T47D (cell line): ENCODE data around the gene PWWP2B.
A peak's percentile ranks its signal among the peaks of the same experiment; 100 is the strongest.

ENCODE experiments used
- DNase-seq, 2 experiments: peaks; one replicate each; pipeline versions ENCODE4 v3.0.0 to v3.0.0-alpha.2; 2011 to 2012; ENCODE audit warnings: low read depth in 1 of 2, low spot score in 1 of 2
- JUND ChIP-seq: IDR thresholded peaks from 2 replicates; pipeline ENCODE4 v1.6.1; 2012; ENCODE audit warnings: low read depth
- in situ Hi-C: cut with HindIII; loops from 2 replicates; pipeline ENCODE4 v1.10.0; 2016; ENCODE audit warnings: low sequenced_read_pairs, low pct_unique_long_range_greater_than_20kb

Gene PWWP2B

DNA sequence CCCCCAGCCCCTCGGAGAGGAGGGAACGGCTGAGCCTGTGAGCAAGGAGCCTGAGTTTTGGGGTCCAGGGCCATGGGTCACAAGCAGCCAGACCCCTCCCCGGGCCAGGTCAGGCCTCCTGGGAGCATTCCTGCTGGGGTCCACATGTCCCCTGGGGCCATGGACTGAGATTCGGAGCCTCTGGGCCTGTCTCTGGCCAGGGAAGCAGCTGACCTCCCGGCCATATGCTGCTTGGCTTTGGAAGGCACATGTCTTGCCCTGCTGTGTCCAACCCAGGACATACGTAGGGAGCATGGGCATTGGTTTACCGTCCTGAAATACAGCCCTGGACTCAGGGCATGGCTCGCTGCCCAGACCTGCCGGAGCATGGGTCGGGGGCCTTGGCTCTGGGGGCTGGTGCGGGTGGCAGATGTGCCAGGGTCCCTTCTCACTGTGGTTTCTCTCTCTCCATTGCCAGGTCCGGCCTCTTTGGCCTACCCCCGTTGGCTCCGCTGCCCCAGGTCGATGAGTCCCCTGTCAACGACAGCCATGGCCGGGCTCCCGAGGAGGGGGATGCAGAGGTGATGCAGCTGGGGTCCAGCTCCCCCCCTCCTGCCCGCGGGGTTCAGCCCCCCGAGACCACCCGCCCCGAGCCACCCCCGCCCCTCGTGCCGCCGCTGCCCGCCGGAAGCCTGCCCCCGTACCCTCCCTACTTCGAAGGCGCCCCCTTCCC lies 7.3 kb downstream of the PWWP2B start:
- in situ Hi-C loops, result no loop called here
- no peak for DNase-seq
- no peak for TF ChIP-seq JUND

DNA sequence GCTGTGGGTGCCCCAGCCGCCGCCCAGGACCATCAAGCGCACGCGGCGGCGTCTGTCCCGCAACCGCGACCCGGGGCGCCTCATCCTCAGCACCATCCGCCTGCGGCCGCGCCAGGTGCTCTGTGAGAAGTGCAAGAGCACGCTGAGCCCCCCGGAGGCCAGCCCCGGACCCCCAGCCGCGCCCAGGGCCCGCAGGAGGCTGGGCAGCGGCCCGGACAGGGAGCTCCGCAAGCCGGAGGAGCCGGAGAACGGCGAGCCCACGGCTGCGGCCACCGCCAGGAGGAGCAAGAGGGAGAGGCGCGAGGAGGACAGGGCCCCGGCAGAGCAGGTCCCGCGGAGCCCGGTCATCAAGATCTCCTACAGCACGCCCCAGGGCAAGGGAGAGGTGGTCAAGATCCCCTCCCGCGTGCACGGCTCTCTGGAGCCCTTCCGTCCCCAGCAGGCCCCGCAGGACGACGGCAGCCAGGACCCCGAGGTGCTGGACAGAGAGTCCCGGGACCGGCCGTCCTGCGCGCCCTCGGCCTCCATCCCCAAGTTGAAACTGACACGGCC lies 8.0 kb downstream of the PWWP2B start:
- in situ Hi-C loops, result no loop called here

DNA sequence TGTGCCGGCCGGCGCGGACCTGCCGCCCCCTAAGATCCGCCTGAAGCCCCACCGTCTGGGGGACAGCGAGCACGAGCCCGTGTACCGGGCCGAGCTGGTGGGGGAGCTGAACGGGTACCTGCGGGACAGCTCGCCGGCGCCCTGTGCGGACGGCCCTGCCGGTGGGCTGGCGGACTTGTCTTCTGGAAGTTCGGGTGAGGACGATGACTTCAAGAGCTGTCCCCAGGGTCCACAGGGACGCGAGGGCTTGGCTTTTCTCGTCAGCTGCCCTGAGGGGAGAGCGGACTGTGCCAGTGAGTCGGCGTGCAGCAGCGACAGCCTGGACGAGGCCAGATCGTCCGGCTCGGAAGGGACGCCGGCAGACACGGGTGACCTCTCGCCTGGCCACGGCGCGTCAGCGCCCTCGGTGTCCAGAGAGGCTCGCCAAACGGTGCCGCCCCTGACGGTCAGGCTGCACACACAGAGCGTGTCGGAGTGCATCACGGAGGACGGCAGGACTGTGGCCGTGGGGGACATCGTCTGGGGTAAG lies 8.5 kb downstream of the PWWP2B start:
- no peak for TF ChIP-seq JUND
- DNase-seq, result no peak

More for the DNA sequence above, 8.0 kb downstream of the PWWP2B start:
- TF ChIP-seq JUND, result no peak
- no peak for DNase-seq

DNA sequence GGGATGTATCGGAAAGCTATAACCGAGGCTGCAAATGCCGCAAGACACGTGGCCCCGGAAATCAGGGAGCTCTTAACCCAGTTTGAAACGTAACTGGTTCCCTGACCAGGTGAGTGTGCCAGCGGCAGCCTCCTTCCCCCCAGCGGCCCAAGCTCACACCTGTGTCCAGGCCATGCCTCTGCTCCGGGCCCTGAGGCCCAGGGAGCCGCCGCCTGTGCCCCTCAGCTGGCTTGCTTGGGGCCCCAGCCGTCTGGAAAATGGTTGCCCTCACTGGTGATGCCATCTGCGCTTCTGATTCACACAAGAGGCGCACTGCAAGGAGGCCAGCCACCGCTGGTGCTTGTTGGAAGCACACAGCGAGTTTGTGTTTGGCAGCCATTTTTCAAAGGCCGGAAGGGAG lies 9.2 kb downstream of the PWWP2B start:
- no peak for DNase-seq
- in situ Hi-C loops, result no loop called here
- TF ChIP-seq JUND, result no peak

More for the DNA sequence above, 8.5 kb downstream of the PWWP2B start:
- in situ Hi-C loops, result no loop called here

GRCh38 chr10:132406750-132407149 lies 9.8 kb downstream of the PWWP2B start:
- in situ Hi-C loops, result no loop called here
- no peak for TF ChIP-seq JUND
- DNase-seq, result no peak

DNA sequence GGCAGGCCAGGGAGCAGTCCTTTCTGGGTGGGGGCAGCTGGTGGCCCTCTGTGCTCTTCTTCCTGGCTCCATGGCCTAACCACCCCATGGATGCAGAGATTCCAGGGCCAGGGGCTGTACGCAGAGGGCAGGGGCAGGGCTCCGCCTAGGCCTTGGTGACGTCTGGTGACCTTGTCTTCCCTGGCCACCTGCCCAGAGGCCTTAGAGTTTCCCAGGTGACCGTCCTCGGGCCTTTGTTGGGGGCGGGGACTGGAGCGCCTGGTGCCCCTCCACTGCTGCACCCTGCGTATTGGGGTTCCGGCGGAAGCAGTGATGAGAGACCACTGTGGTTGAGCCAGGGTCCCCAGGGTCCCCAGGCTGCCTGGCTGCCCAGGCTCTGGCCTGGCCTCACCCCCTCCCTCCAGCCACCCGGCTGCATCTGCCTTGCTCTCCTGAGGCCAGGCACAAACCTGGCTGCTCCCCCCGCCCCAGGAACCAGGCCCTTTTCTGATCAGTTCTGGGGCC lies 10.3 kb downstream of the PWWP2B start:
- no peak for TF ChIP-seq JUND
- DNase-seq, result peak; percentile 79 to 91
- in situ Hi-C loops, result no loop called here

GRCh38 chr10:132407846-132408278 lies 10.9 kb downstream of the PWWP2B start:
- TF ChIP-seq JUND, result no peak; the same call in 1 of the 2 replicates
- in situ Hi-C loops, result no loop called here
- peak; percentile 90 to 97 for DNase-seq

GRCh38 chr10:132408367-132408781 lies 11.4 kb downstream of the PWWP2B start:
- no peak for TF ChIP-seq JUND
- DNase-seq, result peak; percentile 60 to 77
- in situ Hi-C loops, result no loop called here

DNA sequence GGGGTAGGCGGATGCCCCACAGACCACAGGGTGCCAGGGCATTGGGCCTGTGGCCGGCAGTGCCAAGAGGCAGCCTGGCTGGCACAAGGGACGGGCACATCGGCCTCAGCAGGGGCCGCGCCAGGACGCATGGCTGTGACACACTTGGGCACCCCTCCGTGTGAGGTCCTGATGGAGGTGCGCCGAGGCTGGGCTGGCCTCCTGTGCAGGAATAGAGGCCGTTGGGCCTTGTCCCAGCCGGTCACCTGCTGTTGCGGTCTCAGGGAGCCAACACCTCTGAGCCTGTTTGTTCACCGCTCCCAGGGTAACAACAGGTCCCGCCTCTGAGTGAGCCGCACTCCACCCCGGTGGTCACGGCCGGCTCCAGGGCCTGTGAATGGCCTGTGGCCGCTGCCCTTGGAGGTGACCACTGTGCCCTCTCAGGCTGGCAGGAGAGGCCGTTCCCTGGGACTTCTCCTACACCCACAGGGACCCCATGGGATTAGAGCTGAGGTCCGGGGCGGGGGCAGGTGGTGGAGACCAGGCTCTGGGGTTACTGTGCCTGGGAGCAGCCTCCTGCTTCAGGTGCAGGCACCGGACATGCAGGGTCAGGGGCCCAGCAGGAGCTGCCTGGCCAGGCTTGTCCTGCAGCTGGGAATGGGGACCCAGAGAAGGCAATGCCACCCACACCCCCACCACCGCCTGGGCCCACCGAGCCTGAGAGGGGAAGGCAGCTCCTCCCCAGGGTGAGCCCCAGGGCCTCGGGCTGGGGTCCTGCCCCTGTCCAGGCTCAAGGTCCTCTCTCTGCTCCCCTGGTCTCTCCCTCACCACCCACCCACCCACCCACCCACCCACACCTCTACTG lies 12.0 kb downstream of the PWWP2B start:
- in situ Hi-C loops, result no loop called here
- TF ChIP-seq JUND, result no peak
- peak in 1 of 2 experiments; percentile 86 for DNase-seq

DNA sequence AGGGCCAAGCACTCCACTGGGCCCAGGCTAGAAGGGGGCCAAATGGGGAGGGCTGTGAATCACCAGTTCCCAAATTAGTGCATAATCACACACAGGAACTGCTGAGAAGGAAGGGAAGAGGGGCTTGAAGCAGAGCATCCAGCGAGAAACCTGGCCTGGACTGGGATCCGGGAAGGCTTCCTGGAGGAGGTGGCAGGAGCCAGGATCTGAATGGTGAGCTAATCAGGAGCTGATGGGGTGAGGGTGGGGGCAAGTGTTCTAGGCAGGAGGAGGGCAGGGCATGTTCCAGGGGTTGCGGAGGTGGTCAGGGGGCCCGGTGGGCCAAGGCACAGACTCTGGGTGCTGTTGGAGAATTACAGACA lies 12.6 kb downstream of the PWWP2B start:
- DNase-seq, result no peak
- TF ChIP-seq JUND, result no peak
- in situ Hi-C loops, result no loop called here

- DNase-seq, result no peak
- in situ Hi-C loops, result no loop called here
- no peak for TF ChIP-seq JUND
Measured at GRCh38 chr10:132410056-132410778, 13.2 kb downstream of the PWWP2B start.

- no peak for DNase-seq
- in situ Hi-C loops, result no loop called here
- TF ChIP-seq JUND, result no peak
Measured at GRCh38 chr10:132410779-132411532, 14.0 kb downstream of the PWWP2B start.
